Cardiac fibroblast (primary cell): ENCODE data around the gene MRPS6.

Source experiments
- DNase-seq, 2 donors: peaks; one replicate each; pipeline versions ENCODE4 v3.0.0 to v3.0.0-alpha.2; 2010; ENCODE audit warnings: low read depth in 2 of 2
- H3K4me3 ChIP-seq, 2 donors: replicated peaks in 1 of 2; 1 replicate in 1 of 2; 2 replicates in 1 of 2; pipeline ENCODE4 v1.5.1; 2011; ENCODE audit warnings: low read depth in 2 of 2, low read length in 2 of 2, mild to moderate bottlenecking in 2 of 2, moderate library complexity in 1 of 2
- TF ChIP-seq, protein P1 (sequence below): IDR thresholded peaks from one replicate; pipeline ENCODE4 v1.5.1; 2011; ENCODE audit warnings: low read depth, mild to moderate bottlenecking, low read length, inconsistent platforms

The MRPS6 gene

DNA sequence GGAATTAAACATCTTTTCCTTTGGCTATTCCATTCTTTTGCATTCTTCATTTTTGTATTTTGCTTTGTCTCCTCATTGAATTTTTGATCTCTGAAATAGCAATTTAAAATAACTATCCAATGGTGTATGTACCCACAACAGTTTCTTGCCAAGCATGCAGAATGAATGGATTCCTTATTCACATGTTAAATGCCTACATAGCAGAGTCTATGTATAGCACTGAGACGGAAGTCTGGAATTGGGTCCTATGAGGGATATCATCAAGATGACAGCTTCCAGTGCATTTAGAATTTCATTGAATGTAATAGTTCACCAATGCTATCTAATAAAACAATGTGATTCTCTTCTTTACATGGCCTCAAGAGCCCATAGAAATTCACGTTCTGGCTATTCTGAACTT, 97.5 kb downstream of the MRPS6 start:
- TF ChIP-seq, protein P1, sequence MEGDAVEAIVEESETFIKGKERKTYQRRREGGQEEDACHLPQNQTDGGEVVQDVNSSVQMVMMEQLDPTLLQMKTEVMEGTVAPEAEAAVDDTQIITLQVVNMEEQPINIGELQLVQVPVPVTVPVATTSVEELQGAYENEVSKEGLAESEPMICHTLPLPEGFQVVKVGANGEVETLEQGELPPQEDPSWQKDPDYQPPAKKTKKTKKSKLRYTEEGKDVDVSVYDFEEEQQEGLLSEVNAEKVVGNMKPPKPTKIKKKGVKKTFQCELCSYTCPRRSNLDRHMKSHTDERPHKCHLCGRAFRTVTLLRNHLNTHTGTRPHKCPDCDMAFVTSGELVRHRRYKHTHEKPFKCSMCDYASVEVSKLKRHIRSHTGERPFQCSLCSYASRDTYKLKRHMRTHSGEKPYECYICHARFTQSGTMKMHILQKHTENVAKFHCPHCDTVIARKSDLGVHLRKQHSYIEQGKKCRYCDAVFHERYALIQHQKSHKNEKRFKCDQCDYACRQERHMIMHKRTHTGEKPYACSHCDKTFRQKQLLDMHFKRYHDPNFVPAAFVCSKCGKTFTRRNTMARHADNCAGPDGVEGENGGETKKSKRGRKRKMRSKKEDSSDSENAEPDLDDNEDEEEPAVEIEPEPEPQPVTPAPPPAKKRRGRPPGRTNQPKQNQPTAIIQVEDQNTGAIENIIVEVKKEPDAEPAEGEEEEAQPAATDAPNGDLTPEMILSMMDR, result no peak
- DNase-seq, result no peak
- H3K4me3 ChIP-seq, result no peak overlapping the region

DNA sequence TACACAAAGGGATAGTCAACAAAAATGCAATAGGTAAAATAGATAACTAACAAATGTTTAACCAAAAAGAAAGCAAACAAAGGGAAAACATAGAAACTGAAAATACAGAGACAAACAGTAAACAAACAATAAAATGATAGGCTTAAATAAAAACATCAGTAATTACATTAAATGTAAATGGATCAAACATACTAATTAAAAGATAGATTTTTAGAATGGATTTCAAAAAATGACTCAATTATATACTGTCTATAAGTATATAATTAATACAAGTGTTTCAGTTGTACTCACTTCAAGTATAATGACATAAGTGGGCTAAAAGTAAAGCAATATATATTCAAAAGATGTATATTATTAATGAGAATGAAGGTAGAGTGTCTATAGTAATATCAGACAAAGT, 101.1 kb downstream of the MRPS6 start:
- DNase-seq, result no peak
- TF ChIP-seq, protein P1, result no peak
- no peak overlapping the region for H3K4me3 ChIP-seq

DNA sequence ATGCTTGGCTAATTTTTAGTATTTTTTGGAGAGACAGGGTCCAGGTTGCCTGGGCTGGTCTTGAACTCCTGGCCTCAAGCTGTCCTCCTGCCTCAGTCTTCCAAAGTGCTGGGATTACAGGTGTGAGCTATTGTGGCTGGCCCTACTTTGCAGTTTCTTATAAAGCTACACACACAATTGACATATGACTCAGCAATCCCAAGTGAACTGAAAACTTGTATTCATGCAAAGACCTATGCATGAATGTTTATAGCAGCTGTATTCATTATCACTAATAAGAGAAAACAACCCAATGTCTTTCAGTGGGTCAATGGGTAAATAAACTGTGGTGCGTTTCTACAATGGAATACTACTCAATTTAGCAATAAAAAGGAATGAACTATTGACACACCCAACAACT, 103.1 kb downstream of the MRPS6 start:
- TF ChIP-seq, protein P1, result no peak
- no peak overlapping the region for H3K4me3 ChIP-seq
- DNase-seq, result no peak

DNA sequence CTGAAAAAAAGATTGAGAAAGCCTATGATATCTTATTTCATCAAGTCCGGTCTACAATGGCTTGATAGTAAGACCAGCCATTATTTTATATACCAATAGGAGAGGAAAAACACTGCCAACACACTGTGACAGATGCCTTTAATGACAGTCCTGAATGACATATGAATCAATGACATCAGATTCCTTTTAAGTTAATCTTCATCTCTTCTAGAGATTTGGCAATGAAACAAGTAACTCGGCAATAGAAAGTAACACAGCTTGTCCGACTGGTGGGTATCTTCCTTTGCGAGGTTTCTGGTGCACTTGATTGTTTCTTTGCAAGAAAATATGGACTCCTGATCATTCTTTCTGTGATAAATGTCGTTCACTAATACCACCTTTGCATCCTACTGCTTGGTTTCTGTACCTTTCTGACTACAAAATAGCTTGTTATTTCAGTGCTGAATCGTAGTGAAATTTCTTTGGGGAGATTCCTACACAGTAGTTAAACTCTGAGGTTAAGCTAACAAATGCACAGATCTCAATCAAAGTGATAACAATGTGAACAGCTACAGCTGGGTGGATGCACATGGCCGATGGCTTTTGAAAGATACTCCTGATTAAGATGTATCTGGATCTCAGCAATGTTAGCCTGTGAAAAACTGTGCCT, 104.7 kb downstream of the MRPS6 start:
- no peak for DNase-seq
- TF ChIP-seq, protein P1, result no peak
- H3K4me3 ChIP-seq, result no peak overlapping the region

DNA sequence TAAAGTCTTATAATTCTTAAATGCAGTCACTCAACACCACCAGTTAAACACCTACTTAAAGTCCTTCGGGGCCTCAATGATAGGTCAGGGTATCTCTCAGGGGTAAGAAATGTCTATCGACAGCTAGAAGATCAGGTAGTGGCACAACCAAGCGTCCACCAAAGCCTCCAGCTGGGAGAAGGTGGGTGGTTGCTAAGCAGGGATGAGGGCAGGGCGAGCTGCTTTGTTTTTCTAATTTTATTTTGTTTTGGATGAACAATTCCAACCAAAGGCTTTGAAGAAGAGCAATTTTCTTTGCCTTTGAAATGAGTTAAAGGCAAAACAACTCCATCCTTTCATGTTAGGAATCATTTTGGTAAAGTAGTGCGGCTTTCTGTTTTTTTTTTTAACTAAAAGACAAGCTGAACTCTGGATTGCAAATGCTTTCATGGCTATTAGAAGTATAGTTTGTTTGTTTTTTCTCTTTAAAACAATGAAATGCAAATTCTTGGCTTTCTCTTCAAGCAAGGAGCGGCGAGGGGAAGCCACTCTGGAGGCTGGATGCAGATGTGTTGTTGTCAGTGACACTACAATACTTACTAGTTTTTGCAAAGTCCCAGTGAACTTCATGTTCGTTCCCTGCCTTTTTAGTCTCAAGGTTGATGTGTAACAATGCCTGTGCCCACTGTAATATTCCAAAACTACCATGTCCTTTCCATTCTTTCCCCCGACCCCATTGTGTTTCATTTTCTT, 106.0 kb downstream of the MRPS6 start:
- TF ChIP-seq, protein P1, result no peak
- no peak for DNase-seq
- H3K4me3 ChIP-seq, result no peak overlapping the region

DNA sequence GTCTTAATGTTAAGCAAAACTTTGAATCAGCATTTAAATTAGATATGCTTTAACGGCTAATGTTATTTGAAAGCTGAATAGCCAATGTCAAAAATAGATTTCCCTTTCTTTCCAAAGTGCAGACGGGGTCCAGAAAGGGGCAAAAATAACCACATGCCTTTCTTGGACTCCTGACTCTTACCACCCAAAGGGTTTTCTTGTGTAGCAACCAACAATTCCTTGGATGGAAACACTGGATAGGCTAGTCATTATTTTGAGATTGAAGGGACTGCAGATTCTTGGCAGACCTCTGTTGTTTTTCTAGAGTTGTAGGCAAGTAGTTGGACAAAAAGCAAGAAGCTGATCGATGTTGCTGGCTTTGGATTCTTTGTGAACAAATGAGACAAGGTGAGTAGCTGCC, 107.0 kb downstream of the MRPS6 start:
- TF ChIP-seq, protein P1, result no peak
- H3K4me3 ChIP-seq, result no peak overlapping the region
- no peak for DNase-seq
